ENCODE results near the gene C1orf56.

GRCh38 chr1:151008244-151009205 lies 39.0 kb upstream of the C1orf56 start, which contains the start of gene PRUNE1:
- TF ChIP-seq CTCF (IDR thresholded peaks at IDR 0.05) = no peak
- TF ChIP-seq POLR2A (IDR thresholded peaks at IDR 0.05) = no peak

All from lower leg skin (tissue), 3 donors.